Activated T-helper 9 cell treated with anti-CD3 and anti-CD28 coated beads, Interleukin-2, amount 50 U/mL, for 16 hours (primary cell): Measurements from ENCODE around the gene XYLT1.

Source experiments
- DNase-seq: peaks from one replicate; pipeline ENCODE4 v3.0.0-alpha.2; 2020; ENCODE audit warnings: low read depth

Gene XYLT1

GRCh38 chr16:17135439-17135838 lies 335.3 kb downstream of the XYLT1 start:
- DNase-seq = no peak

- no peak for DNase-seq
Observed at GRCh38 chr16:17134586-17134985, 336.2 kb downstream of the XYLT1 start.

GRCh38 chr16:17133851-17134250 lies 336.9 kb downstream of the XYLT1 start:
- DNase-seq = no peak

- DNase-seq = no peak
Observed at GRCh38 chr16:17131351-17131750, 339.4 kb downstream of the XYLT1 start.

- DNase-seq = no peak
Observed at GRCh38 chr16:17130733-17131132, 340.0 kb downstream of the XYLT1 start.

GRCh38 chr16:17129971-17130370 lies 340.8 kb downstream of the XYLT1 start:
- no peak for DNase-seq

- DNase-seq = no peak
Observed at GRCh38 chr16:17128791-17129190, 342.0 kb downstream of the XYLT1 start.

- DNase-seq = no peak
Observed at GRCh38 chr16:17126156-17126555, 344.6 kb downstream of the XYLT1 start.

- DNase-seq = no peak
Observed at GRCh38 chr16:17125671-17126070, 345.1 kb downstream of the XYLT1 start.

GRCh38 chr16:17117906-17118577 lies 352.7 kb downstream of the XYLT1 start:
- no peak for DNase-seq

- no peak for DNase-seq
Observed at GRCh38 chr16:17116595-17117322, 354.0 kb downstream of the XYLT1 start.

- no peak for DNase-seq
Observed at GRCh38 chr16:17109413-17109812, 361.3 kb downstream of the XYLT1 start.

GRCh38 chr16:17108596-17108995 lies 362.2 kb downstream of the XYLT1 start:
- DNase-seq = no peak

- DNase-seq = no peak
Observed at GRCh38 chr16:17107450-17107849, 363.3 kb downstream of the XYLT1 start.

- DNase-seq = no peak
Observed at GRCh38 chr16:17106243-17106791, 364.4 kb downstream of the XYLT1 start.

- DNase-seq = no peak
Observed at GRCh38 chr16:17105239-17105797, 365.4 kb downstream of the XYLT1 start.

GRCh38 chr16:17104654-17105053 lies 366.1 kb downstream of the XYLT1 start:
- no peak for DNase-seq

GRCh38 chr16:17103216-17103615 lies 367.5 kb downstream of the XYLT1 start:
- no peak for DNase-seq

GRCh38 chr16:17101646-17102045 lies 369.1 kb downstream of the XYLT1 start:
- no peak for DNase-seq

- no peak for DNase-seq
Observed at GRCh38 chr16:17098685-17099084, 372.1 kb downstream of the XYLT1 start.

GRCh38 chr16:17084130-17084529 lies 386.6 kb downstream of the XYLT1 start:
- DNase-seq = no peak

- no peak for DNase-seq
Observed at GRCh38 chr16:17083628-17084027, 387.1 kb downstream of the XYLT1 start.
